ENCODE data around the gene TAS1R3.
"Not testable (repeated sequence)": the region's sequence is repeated elsewhere in the genome, so short reads cannot be mapped to it uniquely, and the experiment has no call there.

The TAS1R3 gene

DNA sequence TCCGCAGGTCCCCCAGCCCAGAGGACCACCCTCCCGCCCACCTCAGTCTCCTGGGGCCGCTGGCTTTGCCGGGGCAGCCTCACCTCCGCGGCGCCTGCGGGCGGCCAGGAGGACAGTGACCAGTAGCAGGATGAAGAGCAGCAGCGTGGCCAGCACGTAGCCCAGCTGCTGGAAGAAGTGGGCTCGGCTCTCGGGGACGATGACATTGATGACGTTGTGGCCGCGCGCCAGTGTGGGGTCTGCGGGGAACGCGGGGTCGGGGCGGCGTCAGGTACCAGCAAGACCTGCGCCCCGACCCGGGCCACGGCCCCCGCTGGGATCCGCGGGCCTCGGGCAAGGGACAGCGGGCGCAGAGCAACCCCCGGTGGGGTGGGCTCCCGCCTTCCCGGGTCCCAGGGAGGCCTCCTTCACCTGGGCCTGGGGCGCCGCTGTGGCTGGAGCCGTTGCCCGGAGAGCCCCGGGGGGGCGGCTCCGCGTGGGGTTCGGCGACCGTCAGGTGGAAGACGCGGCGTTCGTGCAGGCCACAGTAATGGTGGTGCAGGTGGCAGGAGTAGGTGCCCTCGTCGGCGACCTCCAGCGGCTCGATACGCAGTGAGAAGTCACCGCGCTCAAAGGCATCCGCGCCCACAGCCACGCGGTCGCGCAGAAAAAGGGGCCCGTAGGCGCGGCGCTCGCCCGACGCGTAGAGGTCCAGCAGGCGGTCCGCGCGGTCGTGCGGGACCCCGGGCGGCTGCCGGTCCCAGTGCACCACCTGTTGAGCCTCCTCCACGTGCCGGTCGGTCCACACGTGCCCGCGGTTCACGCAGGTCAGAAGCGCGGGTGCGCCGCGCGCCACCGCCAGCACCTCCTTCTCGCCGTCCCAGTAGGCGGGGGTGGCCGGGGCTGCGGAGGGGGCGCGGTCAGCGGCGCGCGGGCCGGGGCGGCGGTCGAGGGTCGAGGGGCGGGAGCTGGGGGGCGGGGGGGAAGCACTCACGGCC, 23.5 kb downstream of the TAS1R3 start:
- no peak for FAIRE-seq

DNA sequence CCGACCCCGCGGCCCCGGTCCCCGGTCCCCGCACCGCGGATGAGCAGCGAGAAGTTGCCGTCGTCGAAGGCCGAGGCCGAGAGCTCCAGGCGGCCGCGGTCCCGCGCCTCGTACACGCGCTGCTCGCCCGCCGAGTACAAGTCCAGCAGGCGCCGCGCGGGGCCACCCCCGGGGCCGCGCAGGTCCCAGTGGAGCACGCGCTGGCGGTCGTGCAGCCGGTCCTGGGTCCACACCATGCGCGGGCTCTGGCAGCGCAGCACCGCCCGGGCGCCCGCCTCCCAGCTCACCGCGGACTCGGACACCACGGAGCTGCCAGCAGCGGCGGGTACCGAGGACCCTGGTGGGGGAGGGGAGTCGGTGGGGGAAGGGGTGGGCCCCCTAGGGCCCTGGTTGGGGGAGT, 24.3 kb downstream of the TAS1R3 start:
- no peak for FAIRE-seq

DNA sequence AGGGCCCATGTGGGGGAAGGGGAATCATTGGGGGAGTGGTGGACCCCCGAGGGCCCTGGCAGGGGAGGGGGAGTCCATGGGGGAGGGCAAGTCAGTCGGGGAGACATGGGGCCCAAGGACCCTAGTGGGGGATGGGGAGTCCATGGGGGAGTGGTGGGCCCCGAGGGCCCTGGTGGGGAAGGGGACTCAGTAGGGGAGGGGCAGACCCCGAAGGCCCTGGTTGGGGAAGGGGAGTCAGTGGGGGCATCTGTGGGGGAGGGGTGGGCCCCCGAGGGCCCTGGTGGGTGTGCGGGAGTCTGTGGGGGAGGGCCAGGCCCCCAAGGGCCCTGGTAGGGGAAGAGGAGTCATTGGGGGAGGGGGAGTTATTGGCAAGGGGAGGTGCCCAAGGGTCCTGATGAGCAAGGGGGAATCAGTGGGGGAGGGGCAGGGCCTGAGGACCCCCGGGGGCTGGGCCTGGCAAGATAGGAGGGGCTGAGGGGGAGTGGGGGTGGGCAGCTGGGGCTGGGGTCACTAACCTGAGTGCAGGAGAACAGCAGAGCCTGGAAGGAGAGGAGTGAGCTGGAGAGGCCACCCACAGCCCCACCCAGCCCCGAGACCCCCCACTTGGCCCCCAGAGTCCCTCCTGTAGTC, 25.2 kb downstream of the TAS1R3 start:
- FAIRE-seq, result no peak

DNA sequence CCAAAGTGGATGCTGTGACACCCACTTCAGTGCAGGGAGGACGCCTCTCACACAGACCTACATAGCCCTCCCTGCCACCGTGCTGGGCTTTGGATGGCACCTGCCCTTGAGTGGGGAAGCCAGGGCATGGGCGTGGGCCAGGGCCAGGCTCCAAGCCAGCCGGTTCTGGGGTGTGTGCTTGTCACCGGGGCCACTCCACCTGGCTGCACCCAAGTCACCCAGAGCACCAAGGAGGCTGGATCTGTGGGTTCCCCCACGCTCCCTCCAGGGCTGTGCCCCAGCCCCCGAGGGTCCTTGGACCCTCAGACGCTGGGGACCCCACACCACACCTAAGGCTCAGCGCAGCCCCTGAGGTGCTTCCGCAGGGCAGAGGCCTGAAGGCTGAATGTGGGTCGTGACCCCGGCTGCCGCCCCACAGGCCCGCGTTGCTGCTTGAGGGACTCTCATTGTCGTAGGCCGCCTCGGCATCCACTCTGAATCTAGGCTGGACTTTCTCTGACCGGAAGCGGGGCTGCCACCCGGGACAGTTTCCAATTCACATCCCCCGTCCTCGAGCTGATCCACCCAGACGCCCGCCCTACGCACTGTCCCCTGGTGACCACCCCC, 25.8 kb downstream of the TAS1R3 start:
- no peak for FAIRE-seq

DNA sequence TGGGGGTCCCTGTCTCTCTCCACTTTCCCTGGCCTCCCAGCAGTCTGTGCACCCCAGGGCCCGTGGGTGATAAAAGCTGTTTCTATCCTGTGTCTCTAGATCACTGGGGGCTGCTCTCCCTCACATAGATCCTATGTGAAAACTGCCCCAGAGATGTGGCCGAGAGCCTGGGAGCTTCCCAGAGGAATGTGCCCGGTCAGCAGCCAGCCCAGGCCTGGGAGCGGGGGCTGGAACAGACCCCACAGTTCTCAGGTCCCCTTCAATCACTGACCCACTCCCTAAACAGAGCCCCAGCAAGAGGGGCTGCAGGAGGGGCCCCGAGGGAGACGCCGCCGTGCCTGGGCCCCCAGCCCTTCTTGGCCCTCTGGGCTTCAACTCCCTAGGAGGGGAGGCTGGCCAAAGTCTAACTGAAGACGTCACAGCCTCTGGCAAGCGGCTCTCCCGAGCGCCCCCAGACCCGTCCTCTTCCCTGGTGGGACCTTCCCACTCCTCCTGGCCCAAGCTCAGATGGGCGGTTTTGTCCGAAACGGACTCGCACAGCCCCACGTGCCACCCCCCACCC, 26.9 kb downstream of the TAS1R3 start:
- FAIRE-seq, result no peak

DNA sequence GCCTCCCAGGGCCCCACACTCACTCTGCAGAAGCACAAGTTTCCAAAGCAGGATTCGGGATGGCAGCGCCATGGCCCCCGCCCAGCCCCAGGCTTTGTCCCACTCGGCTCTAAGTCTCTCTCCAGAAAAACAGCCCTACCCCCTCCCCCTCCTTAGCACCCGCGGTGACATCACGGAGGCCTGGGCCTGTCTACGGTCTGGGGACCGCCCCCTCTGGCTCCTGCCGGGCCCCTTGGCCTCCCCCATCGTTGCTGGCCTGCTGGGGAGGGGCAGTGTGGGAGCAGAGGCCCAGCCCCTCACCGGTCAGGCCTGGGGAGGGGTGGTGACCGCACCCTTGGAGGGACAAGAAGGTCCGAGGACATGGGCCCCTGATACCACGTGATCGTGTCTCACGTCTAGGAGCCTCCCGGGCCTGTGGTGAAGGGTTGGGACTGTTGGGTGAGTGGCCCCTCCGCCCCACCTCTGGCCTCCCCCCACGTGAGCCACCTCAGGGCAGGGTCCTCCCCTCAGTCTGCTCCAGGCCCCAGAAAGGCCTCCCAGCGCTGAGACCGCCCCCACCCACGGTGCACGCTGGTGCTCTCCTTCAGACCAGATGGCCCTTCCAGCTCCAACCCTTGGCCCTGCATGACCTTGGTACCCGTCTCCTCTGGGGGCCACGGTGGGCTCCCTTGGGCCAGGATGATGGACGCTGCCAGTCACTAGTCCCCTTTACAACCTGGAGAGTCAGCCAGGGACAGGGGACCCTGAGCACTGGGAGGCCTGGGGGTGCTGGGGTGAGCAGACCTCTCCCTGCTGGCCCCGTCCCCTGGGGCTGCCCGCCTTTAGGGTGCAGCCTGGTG, 27.6 kb downstream of the TAS1R3 start, which contains the start of gene MXRA8:
Gene MXRA8 (minus strand): TSS at position 123 of the 839 bp plus-strand sequence. CDS start 51 bp downstream, at position 72.
- FAIRE-seq, result peak; percentile 72

DNA sequence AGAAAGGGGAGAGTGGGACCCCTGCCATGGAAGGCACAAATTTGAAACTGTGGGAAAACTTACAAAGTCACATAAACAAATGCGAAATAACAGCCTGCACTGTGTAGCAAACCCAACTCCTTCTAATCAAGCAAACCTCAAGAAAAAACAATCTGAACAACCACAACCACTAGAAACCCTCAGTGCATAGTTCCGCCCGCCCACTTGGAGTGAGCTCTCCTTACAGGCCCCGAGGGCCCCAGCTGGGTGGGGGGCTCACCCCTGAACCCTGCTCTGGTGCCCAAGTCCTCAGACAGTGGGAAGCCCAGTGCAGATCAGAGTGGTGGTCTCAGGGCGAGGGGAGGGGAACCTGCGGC, 28.2 kb downstream of the TAS1R3 start:
- FAIRE-seq, result no peak

DNA sequence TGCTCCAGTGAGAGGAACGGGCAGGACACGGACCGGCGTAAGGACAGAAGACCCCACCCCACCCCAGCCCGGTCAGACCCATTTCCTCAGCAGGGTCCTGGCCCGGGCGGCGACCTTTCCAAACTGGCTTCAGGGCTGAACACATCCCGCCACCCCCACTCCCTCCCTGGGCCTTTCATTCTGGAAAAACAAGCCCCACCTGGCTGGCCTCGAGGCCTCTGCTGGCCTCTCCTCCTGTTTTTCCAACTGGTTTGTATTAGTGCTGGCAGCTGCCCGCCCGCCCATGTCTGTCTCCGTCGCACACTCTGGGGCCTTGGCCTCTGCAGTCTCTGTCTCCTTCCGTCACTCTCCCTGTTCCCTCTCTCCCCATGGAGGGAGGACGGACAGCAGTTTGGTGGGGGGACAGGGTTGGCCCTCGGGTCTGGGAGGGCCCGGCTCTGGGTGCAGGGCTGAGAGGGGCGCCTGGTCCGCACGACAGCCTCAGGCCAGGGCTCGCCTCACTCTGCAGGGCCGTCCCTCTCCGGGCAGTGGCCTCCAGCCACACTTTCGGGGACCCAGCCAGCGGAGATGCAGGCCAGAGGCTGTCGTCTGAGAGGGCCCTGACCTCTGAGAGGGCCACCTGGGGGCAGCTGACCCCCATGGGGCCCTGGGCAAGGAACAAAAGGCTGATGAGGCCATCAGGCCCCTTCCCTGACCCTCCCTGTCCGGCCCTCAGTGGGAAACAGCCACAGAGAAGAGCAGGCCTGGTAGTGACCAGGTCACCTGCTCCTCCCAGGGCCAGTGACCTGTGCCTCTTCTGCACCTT, 28.8 kb downstream of the TAS1R3 start:
- no peak for FAIRE-seq

DNA sequence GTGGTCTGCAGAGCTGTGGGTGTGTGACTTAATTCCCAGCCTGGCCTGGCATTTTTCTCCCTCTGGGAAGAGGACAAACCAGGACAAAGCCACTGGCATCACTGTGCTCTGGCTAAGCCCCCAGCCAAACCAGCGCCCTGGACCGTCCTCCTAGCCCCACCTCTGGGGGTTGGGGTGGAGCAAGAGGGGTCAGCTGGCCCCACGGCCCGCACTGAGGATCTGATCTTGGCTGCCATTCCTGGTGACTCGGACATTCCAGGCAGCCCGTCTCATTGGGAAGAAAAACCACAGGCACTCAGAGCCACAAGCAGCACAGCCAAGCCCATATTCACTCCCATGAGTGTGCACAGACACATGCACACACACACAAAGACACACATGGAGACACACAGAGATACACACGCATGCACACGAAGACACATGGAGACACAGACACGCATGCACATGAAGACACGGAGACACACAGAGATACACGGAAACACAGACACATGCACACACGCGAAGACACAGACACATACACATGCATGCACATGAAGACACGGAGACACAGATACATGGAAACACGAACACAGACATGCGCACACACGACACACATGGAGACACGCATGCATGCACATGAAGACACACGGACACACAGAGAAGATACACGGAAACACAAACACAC, 29.6 kb downstream of the TAS1R3 start:
- no peak for FAIRE-seq

DNA sequence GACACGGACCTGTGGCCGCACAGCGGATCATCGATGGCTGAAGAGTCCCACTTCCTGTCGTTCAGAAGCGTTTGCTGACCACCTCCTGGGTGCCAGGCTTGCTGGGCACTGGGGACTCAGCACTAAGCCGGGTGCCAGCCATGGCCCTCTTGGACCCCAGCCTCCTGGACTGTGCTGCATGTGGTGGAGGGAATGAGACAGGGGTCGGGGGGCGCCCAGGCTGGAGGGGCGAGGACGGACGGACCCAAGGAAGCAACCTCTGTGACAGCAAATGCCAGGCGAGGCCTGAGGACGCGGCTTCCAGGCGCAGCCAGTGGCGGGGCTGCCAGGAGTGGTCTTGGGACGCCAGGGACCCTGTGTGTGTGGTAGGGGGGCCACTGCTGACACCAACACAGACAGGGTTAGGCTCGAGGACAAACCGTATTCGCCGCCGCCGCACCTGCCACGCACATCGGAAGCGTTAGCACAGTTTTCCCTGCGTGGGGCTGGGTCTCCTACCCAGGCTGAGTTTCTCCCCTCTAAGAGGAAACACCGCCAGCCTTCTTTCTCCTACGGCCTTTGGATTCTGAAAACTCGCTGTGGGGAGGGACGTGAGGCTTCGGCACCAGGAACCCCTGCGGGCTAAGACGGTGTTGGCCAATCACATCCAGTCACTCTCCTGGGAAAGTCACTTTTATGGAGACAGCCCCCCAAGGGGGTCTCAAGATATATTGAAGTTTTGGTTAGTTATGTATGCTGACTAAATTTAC, 30.3 kb downstream of the TAS1R3 start:
- no peak for FAIRE-seq

DNA sequence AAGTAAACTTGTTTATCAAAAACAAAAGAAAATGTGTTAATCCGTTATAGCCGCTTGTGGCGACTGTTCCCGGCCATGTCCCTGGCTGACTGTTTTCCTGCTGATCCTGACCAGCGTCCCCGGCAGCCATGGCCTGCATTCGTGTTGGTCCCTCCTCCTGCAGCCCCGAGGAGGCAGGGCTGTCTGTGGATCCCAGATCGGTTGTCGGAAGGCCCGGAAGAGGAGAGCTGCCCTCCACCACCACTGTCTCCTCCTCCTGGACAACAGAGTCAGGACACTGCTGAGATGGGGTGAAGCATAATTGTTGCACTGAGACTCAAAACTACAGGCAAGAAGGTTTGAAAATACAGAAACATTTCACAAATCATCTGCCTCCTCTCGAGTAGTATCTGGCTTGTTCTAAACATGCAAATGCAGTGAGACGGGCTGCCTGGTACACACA, 30.9 kb downstream of the TAS1R3 start:
- FAIRE-seq, result no peak

DNA sequence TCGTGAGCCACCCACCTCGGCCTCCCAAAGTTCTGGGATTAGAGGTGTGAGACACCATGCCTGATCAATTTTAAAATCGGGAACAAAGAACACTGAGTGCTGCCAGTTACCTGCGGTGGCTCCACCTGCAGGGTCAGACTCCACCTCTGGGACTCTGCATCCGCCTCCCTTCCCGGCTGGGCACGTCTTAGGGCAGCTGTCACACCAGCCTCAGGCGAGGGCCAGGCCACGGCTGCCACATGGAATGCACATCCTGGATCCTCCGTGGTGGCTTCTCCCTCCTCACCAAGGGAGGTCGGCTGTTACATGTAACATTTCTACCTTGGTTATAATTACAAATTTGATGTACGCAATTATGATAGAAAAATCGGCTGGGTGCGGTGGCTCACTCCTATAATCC, 33.2 kb downstream of the TAS1R3 start:
- FAIRE-seq, result no peak

DNA sequence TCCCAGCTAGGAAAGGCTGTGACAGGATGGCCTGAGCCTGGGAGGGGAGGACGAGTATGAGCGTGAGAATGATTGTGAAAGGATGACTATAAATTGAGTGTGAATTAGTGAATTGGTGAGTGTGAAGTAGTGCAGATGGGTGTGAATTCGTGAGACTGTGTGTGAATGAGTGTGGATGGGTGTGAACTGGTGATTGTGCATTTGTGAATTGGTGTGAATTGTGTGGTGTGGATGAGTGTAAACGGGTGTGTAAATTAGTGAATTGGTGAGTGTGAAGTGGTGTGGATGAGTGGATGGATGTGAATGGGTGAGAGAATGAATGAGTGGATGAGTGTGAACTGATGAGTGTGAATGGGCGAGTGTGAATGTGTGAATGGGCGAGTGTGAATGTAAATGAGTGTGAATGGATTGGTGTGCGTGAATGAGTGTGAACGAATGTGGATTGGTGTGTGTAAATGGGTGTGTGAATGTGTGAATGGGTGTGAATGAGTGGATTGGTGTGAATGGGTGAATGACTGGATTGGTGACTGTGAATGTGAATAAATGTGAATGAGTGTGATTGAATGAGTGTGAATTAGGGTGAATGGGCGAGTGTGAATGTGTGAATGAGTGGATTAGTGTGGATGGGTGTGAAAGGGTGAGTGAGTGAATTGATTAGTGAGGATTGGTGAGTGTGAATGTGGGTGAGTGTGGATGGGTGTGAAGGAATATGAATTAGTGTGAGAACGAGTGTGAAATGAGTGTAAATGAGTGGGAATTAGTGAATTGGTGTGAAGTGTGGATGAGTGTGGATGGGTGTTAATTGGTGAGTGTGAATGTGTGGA, 35.0 kb downstream of the TAS1R3 start:
- no peak for FAIRE-seq

DNA sequence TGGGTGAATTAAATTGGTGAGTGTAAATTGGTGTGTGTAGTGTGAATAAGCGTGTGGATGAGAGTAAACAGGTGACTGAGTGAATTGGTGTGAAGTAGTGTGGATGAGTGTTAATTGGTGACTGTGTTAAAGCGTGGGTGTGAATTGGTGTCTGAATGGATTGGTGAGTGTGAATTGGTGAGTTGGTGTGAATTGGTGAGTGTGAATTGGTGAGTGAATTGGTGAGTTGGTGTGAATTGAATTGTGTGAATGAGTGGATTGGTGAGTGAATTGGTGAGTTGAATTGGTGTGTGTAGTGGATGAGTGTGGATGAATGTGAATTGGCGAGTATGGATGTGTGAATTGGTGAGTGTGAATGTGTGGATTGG, 35.6 kb downstream of the TAS1R3 start:
- FAIRE-seq, result no peak

DNA sequence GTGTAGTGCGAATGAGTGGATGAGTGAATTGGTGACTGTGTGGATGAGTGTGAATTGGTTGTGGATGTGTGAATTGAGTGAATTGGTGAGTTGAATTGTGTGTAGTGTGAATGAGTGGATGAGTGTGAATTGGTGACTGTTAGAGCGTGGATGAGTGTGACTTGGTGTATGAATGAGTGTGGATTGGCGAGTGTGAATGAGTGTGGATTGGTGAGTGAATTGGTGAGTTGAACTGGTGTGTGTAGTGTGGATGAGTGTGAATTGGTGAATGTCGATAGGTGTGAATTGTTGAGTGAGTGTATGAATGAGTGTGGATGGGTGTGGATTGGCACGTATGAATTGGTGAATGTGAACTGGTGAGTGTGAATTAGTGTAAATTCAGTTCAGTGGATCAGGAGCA, 36.2 kb downstream of the TAS1R3 start:
- no peak for FAIRE-seq

DNA sequence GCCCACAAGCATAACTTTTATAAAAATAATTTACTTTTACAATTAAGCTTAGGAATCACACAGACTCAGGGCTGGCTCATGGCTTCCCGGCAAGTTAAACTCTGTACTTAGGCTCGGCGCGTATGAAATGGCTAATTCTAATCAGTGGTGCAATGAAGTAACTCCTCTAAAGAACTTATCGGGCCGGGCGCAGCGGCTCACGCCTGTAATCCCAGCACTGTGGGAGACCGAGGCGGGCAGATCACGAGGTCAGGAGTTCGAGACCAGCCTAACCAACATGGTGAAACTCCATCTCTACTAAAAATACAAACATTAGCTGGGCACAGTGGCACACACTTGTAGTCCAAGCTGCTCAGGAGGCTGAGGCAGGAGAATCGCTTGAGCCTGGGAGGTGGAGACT, 39.0 kb downstream of the TAS1R3 start:
- not testable (repeated sequence) for FAIRE-seq

DNA sequence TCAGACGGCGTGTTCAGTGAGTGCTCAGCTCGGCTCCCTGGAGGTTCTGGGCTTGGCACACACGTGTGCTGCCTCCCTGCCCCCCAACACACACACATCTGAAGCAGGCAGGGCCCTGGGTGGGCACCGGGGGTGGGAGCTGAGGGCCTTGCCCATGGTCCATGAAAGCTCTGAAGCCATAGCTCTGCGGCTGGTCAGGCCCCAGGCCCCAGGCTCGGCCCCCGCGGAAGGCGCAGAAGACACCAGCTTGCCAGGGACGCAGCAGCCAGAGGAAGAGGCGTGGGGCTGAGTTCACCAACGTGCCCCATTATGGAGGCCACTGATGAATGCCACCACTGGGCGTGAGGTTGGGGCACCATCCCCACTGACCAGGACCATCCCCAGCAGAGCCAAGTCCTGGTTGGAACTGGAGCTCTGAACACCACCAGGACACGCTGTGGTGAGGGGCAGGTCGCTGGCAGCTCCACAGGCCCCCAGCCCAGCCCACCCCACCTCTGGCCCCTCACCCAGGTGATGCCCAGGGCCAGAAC, 39.8 kb downstream of the TAS1R3 start:
- FAIRE-seq, result no peak

DNA sequence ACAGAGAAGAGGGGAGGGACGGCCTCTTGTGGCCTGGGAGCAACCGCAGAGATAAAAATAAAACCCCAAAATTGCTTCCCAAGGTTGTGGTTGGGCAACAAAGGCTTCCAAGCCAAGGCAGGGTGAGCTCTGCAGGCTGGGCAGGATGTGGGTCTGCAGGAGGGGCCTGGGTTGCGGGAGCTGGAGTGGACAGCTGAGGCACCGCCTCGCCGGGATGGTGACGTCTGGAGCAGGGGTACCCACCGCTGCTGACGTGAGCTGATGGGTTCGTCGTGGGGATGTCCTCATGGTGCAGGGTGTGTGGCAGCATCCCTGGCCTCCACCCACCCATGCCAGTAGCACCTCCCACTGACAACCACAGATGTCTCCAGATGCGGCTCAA, 40.3 kb downstream of the TAS1R3 start:
- FAIRE-seq, result no peak
